ENCODE results near the gene MDN1. TPM values are rescaled to one million over a fixed set of nuclear protein-coding genes. Genes with fewer than 3 reads are reported as not detected.

Gene MDN1
- total RNA-seq, 1 donor, result 28.8 TPM

GRCh38 chr6:89706121-89706520 lies 113.5 kb downstream of the MDN1 start:
- no peak for DNase-seq (ENCODE audit: low read depth in 2 of 3, low spot score in 2 of 3)

- no peak for DNase-seq (ENCODE audit: low read depth in 2 of 3, low spot score in 2 of 3)
These were observed 116.3 kb downstream of the MDN1 start for GRCh38 chr6:89703292-89703691.

- DNase-seq (ENCODE audit: low read depth in 2 of 3, low spot score in 2 of 3), result no peak
These were observed 117.2 kb downstream of the MDN1 start for GRCh38 chr6:89702349-89702748.

GRCh38 chr6:89695667-89696066 lies 123.9 kb downstream of the MDN1 start:
- DNase-seq (ENCODE audit: low read depth in 2 of 3, low spot score in 2 of 3), result no peak

GRCh38 chr6:89694428-89694827 lies 125.2 kb downstream of the MDN1 start:
- no peak for DNase-seq (ENCODE audit: low read depth in 2 of 3, low spot score in 2 of 3)

GRCh38 chr6:89693207-89693606 lies 126.4 kb downstream of the MDN1 start:
- no peak for DNase-seq (ENCODE audit: low read depth in 2 of 3, low spot score in 2 of 3)

- DNase-seq (ENCODE audit: low read depth in 2 of 3, low spot score in 2 of 3), result no peak
These were observed 127.3 kb downstream of the MDN1 start for GRCh38 chr6:89692256-89692655.

- no peak for DNase-seq (ENCODE audit: low read depth in 2 of 3, low spot score in 2 of 3)
These were observed 128.7 kb downstream of the MDN1 start for GRCh38 chr6:89690944-89691324.

- DNase-seq (ENCODE audit: low read depth in 2 of 3, low spot score in 2 of 3), result no peak
These were observed 129.9 kb downstream of the MDN1 start for GRCh38 chr6:89689732-89690131.

- no peak for DNase-seq (ENCODE audit: low read depth in 2 of 3, low spot score in 2 of 3)
These were observed 131.3 kb downstream of the MDN1 start for GRCh38 chr6:89688328-89688727.

GRCh38 chr6:89685311-89685710 lies 134.3 kb downstream of the MDN1 start:
- DNase-seq (ENCODE audit: low read depth in 2 of 3, low spot score in 2 of 3), result no peak

GRCh38 chr6:89682991-89683390 lies 136.6 kb downstream of the MDN1 start:
- DNase-seq (ENCODE audit: low read depth in 2 of 3, low spot score in 2 of 3), result no peak

GRCh38 chr6:89681983-89682564 lies 137.5 kb downstream of the MDN1 start:
- no peak for DNase-seq (ENCODE audit: low read depth in 2 of 3, low spot score in 2 of 3)

GRCh38 chr6:89680551-89680950 lies 139.0 kb downstream of the MDN1 start:
- DNase-seq (ENCODE audit: low read depth in 2 of 3, low spot score in 2 of 3), result no peak

- peak in 2 of 3 donors; percentile 3 to 15 for DNase-seq (ENCODE audit: low read depth in 2 of 3, low spot score in 2 of 3)
These were observed 139.4 kb downstream of the MDN1 start for GRCh38 chr6:89680150-89680549.

- no peak for DNase-seq (ENCODE audit: low read depth in 2 of 3, low spot score in 2 of 3)
These were observed 140.1 kb downstream of the MDN1 start for GRCh38 chr6:89679215-89680120.

- DNase-seq (ENCODE audit: low read depth in 2 of 3, low spot score in 2 of 3), result no peak
These were observed 141.1 kb downstream of the MDN1 start for GRCh38 chr6:89678531-89678930.

GRCh38 chr6:89675949-89676748 lies 143.4 kb downstream of the MDN1 start:
- DNase-seq (ENCODE audit: low read depth in 2 of 3, low spot score in 2 of 3), result no peak

- no peak for DNase-seq (ENCODE audit: low read depth in 2 of 3, low spot score in 2 of 3)
These were observed 148.5 kb downstream of the MDN1 start for GRCh38 chr6:89670935-89671565.

- no peak for DNase-seq (ENCODE audit: low read depth in 2 of 3, low spot score in 2 of 3)
These were observed 150.6 kb downstream of the MDN1 start for GRCh38 chr6:89669002-89669401.

All from hematopoietic multipotent progenitor cell (in vitro differentiated cells).